Gastroesophageal sphincter (tissue), 3 donors: Measurements from ENCODE around the gene GNAI2.

Experiments used
- POLR2A ChIP-seq, 2 donors: fragments of 450-650 bp; IDR thresholded peaks; one replicate each; pipeline ENCODE4 v1.6.1; 2017; ENCODE audit warnings: antibody characterized with exemption in 2 of 2, mild to moderate bottlenecking in 2 of 2, moderate library complexity in 1 of 2
- TF ChIP-seq, protein P1 (sequence below), 4 experiments: fragments of 200-600 bp in 2 of 4; fragments of 450-650 bp in 2 of 4; sonication (generic) in 1 of 4; IDR thresholded peaks; one replicate each; pipeline ENCODE4 v1.5.1; 2017 to 2019; ENCODE audit warnings: antibody characterized with exemption in 4 of 4, mild to moderate bottlenecking in 2 of 4, moderate library complexity in 2 of 4

DNA sequence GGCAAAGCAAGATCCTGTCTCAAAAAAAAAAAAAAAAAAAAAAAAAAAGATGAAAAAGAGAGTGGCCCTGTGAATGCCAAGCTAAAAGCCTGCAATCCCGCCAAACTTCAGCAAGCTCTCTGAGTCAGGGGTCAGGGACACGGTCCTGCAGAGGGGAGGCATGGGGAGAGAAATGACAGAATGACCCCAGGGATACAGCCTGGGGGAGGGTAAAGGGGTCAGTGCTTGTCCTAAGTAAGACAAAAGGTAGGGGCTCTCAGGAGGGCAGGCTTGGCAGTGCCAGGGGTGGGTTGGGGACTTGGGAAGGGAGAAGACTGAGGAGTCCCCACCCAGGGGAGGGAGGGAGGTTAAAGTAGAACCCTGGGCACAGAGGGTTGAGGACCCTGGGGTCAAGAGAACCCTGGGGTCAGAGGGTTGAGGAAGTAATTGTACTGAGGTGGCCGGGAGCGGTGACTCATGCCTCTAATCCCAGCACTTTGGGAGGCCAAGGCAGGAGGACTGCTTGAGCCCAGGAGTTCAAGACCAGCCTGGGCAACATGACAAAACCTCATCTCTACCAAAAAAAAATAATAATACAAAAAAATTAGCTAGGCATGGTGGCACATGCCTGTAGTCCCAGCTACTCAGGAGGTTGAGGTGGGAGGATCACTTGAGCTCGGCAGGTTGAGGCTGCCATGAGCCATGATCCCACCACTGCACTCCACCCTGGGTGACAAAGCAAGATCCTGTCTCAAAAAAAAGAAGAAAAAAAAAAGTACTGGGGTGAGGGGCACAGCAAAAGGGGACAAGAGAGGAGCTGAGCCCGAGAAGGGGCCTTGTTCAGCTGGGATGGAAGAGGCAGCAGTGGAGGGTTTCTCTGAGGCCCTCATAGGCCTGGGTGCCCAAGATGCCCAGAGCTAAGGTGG is 27.7 kb downstream of the GNAI2 start:
- TF ChIP-seq POLR2A (IDR thresholded peaks at IDR 0.05), result no peak
- TF ChIP-seq, protein P1, sequence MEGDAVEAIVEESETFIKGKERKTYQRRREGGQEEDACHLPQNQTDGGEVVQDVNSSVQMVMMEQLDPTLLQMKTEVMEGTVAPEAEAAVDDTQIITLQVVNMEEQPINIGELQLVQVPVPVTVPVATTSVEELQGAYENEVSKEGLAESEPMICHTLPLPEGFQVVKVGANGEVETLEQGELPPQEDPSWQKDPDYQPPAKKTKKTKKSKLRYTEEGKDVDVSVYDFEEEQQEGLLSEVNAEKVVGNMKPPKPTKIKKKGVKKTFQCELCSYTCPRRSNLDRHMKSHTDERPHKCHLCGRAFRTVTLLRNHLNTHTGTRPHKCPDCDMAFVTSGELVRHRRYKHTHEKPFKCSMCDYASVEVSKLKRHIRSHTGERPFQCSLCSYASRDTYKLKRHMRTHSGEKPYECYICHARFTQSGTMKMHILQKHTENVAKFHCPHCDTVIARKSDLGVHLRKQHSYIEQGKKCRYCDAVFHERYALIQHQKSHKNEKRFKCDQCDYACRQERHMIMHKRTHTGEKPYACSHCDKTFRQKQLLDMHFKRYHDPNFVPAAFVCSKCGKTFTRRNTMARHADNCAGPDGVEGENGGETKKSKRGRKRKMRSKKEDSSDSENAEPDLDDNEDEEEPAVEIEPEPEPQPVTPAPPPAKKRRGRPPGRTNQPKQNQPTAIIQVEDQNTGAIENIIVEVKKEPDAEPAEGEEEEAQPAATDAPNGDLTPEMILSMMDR (IDR thresholded peaks at IDR 0.05), result no peak
